PC-3 (cell line): ENCODE measurements around the gene CHKA. TPM values are rescaled to one million over a fixed set of nuclear protein-coding genes. Genes with fewer than 3 reads are reported as not detected.

Experiments used
- ATAC-seq: fragments of 200-7000 bp; cut with Tn5 transposase; 2 replicates; pipeline ENCODE4 v1.9.1; 2020; ENCODE audit warnings: mild to moderate bottlenecking, moderate library complexity
- BruUV-seq: library from RNA; stranded (reverse); fragments of 400-500 nt; replicated peaks from 2 replicates; lab custom pipeline; 2021; lab: Mats Ljungman, UMichigan
- CTCF ChIA-PET: fragments of 300-600 bp; sonication (Branson Sonifier 250); formaldehyde crosslinking; loops from one replicate; lab custom pipeline; 2022; ENCODE audit warnings: antibody characterized with exemption; lab: Charles Lee
- POLR2A ChIA-PET: fragments of 300-600 bp; sonication (Branson Sonifier 250); formaldehyde crosslinking; loops from one replicate; lab custom pipeline; 2022; ENCODE audit warnings: antibody characterized with exemption; ENCODE audit not compliant: unreplicated experiment; lab: Charles Lee
- DNase-seq: peaks from one replicate; pipeline ENCODE4 v3.0.0-alpha.2; 2015
- H2AFZ ChIP-seq: fragments of 300-600 bp; sonication (generic); 2 replicates; pipeline ENCODE4 v1.6.0; 2016; ENCODE audit warnings: antibody characterized with exemption, low read length
- H3F3A ChIP-seq: fragments of 300-600 bp; sonication (generic); one replicate; pipeline ENCODE4 v1.6.0; 2017; ENCODE audit warnings: antibody characterized with exemption, low read length, control low read depth, mild to moderate bottlenecking; ENCODE audit not compliant: unreplicated experiment
- H3K27ac ChIP-seq: fragments of 300-600 bp; sonication (generic); 2 replicates; pipeline ENCODE4 v1.5.1; 2016; ENCODE audit warnings: mild to moderate bottlenecking, low read length
- H3K27me3 ChIP-seq: fragments of 300-600 bp; sonication (generic); 2 replicates; pipeline ENCODE4 v1.6.1; 2016; ENCODE audit warnings: low read length, mixed read lengths
- H3K36me3 ChIP-seq: fragments of 300-600 bp; sonication (generic); 2 replicates; pipeline ENCODE4 v1.6.1; 2016; ENCODE audit warnings: low read depth, mixed run types, low read length, mixed read lengths
- H3K4me1 ChIP-seq: fragments of 300-600 bp; sonication (generic); 2 replicates; pipeline ENCODE4 v1.5.1; 2016; ENCODE audit warnings: low read length; ENCODE audit not compliant: insufficient read depth
- H3K4me2 ChIP-seq: fragments of 300-600 bp; sonication (generic); 2 replicates; pipeline ENCODE4 v1.6.0; 2016; ENCODE audit warnings: low read length
- H3K4me3 ChIP-seq: fragments of 300-600 bp; sonication (generic); 2 replicates; pipeline ENCODE4 v1.5.1; 2016; ENCODE audit warnings: mild to moderate bottlenecking, low read length, mixed read lengths
- H3K79me2 ChIP-seq: fragments of 300-600 bp; sonication (generic); 2 replicates; pipeline ENCODE4 v1.6.1; 2017; ENCODE audit warnings: low read length, mixed read lengths
- H3K9ac ChIP-seq: fragments of 300-600 bp; sonication (generic); 2 replicates; pipeline ENCODE4 v1.6.0; 2016; ENCODE audit warnings: mild to moderate bottlenecking, low read length
- H3K9me2 ChIP-seq: fragments of 300-600 bp; sonication (generic); replicated peaks from 2 replicates; pipeline ENCODE4 v1.6.1; 2016; ENCODE audit warnings: mixed run types, low read length, mixed read lengths
- H3K9me3 ChIP-seq: fragments of 300-600 bp; sonication (generic); 2 replicates; pipeline ENCODE4 v1.6.1; 2016; ENCODE audit warnings: low read length, mixed read lengths
- H4K20me1 ChIP-seq: fragments of 300-600 bp; sonication (generic); 2 replicates; pipeline ENCODE4 v1.6.1; 2016; ENCODE audit warnings: low read length, mixed read lengths
- EZH2 ChIP-seq: fragments of 300-600 bp; sonication (generic); IDR thresholded peaks from one replicate; pipeline ENCODE4 v1.6.1; 2017; ENCODE audit warnings: antibody characterized with exemption, mild to moderate bottlenecking, low read length; ENCODE audit not compliant: unreplicated experiment
- EZH2phosphoT487 ChIP-seq: fragments of 300-600 bp; sonication (generic); IDR thresholded peaks from 2 replicates; pipeline ENCODE4 v1.6.1; 2018; ENCODE audit warnings: mild to moderate bottlenecking, antibody characterized with exemption, low read length, borderline replicate concordance
- intact Hi-C: fragments of 100-400 bp; cut with micrococcal nuclease; formaldehyde crosslinking; loops from 2 replicates; pipeline ENCODE4 v1.9.0; 2023
- total RNA-seq: library from RNA; depleted of rRNA; stranded (reverse); fragments of >200 nt; gene quantifications from 2 replicates; pipeline ENCODE4 v1.2.3, GENCODE V29; 2014
- TF ChIP-seq, protein P1 (sequence below): fragments of 300-600 bp; sonication (generic); conservative IDR thresholded peaks from 2 replicates; pipeline ENCODE4 v1.5.1; 2017; ENCODE audit warnings: antibody characterized with exemption, low read depth, mild to moderate bottlenecking, low read length

CHKA gene
- total RNA-seq, 1 experiment from 2014 or later, result 57.5 TPM

- H3K9me3 ChIP-seq, result no peaks in the 10 kb centered on the region
- TF ChIP-seq EZH2, result no peak
- TF ChIP-seq, protein P1, sequence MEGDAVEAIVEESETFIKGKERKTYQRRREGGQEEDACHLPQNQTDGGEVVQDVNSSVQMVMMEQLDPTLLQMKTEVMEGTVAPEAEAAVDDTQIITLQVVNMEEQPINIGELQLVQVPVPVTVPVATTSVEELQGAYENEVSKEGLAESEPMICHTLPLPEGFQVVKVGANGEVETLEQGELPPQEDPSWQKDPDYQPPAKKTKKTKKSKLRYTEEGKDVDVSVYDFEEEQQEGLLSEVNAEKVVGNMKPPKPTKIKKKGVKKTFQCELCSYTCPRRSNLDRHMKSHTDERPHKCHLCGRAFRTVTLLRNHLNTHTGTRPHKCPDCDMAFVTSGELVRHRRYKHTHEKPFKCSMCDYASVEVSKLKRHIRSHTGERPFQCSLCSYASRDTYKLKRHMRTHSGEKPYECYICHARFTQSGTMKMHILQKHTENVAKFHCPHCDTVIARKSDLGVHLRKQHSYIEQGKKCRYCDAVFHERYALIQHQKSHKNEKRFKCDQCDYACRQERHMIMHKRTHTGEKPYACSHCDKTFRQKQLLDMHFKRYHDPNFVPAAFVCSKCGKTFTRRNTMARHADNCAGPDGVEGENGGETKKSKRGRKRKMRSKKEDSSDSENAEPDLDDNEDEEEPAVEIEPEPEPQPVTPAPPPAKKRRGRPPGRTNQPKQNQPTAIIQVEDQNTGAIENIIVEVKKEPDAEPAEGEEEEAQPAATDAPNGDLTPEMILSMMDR, result no peak
- no peak for TF ChIP-seq EZH2phosphoT487
- H3K27me3 ChIP-seq, result no peaks in the 10 kb centered on the region
- H3K9ac ChIP-seq, result peak overlapping the region; percentile 96
- H3K9me2 ChIP-seq, result no peaks in the 10 kb centered on the region
- intact Hi-C loops, result no loop called here
- peaks cover 44% of the 10 kb centered on the region for H3K4me1 ChIP-seq
- peak overlapping the region; percentile 91 for H3K4me3 ChIP-seq
- no TSS peak for BruUV-seq
- H3K4me2 ChIP-seq, result peak overlapping the region; percentile 96
- ATAC-seq (peak; percentile 1; the same call in 1 of the 2 replicates), DNase-seq (peak; percentile 73)
- H3K27ac ChIP-seq, result peak overlapping the region; percentile 95
- peaks cover 46% of the 10 kb centered on the region for H3K79me2 ChIP-seq
- H3K36me3 ChIP-seq, result peaks cover 13% of the 10 kb centered on the region; the same call in 1 of the 2 replicates
- ChIA-PET POLR2A (interaction anchor here (0.6 kb wide), 1 partner anchor 229 kb away, joined by 10 read pairs; no protein-coding TSS in a partner anchor), CTCF (no interaction called here)
- H3F3A ChIP-seq, result peaks cover 8% of the 10 kb centered on the region
- H4K20me1 ChIP-seq, result no peaks in the 10 kb centered on the region
- H2AFZ ChIP-seq, result no peak overlapping the region
Observed at GRCh38 chr11:68028802-68029545, 92.2 kb downstream of the CHKA start.

DNA sequence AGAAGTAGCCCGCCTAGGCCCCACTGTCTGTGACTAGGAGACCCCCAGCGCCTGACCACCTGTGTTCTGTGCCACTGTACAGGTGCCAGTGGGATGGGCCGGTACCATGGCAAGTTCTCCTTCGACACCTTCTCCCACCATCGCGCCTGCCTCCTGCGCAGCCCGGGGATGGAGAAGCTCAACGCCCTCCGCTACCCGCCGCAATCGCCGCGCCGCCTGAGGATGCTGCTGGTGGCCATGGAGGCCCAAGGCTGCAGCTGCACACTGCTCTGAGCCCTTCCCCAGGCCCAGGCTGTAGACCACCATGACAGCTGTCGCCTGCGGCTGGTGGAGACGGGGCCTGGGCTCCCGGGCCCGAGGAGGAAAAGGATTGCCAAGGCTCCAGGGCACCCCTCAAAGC, 93.5 kb downstream of the CHKA start:
- Histone ChIP-seq H3K36me3 (peaks cover 9% of the 10 kb centered on the region; the same call in 1 of the 2 replicates), H3K4me3 (no peak overlapping the region), H3K27ac (peak overlapping the region; percentile 95), H3K9ac (peak overlapping the region; percentile 96), H3K4me2 (peak overlapping the region; percentile 70), H3K27me3 (no peaks in the 10 kb centered on the region), H3F3A (peaks cover 8% of the 10 kb centered on the region), H3K79me2 (peaks cover 39% of the 10 kb centered on the region), H2AFZ (no peak overlapping the region), H3K9me3 (no peaks in the 10 kb centered on the region), H3K9me2 (no peaks in the 10 kb centered on the region), H3K4me1 (peaks cover 44% of the 10 kb centered on the region), H4K20me1 (no peaks in the 10 kb centered on the region)
- ChIA-PET POLR2A (no interaction called here), CTCF (no interaction called here)
- no peak for DNase-seq
- no peak for ATAC-seq
- BruUV-seq, result no TSS peak
- TF ChIP-seq EZH2 (no peak), EZH2phosphoT487 (no peak)
- TF ChIP-seq, protein P1, result no peak
- intact Hi-C loops, result no loop called here
